Measurements from ENCODE around the gene EGFL7. TPM values are rescaled to one million over a fixed set of nuclear protein-coding genes. Genes with fewer than 3 reads are reported as not detected.
"Not testable (repeated sequence)": the region's sequence is repeated elsewhere in the genome, so short reads cannot be mapped to it uniquely, and the experiment has no call there.

EGFL7 gene
- total and polyA plus RNA-seq, 3 donors from 2014 or later, result 68.5 to 106 (median 101) TPM

DNA sequence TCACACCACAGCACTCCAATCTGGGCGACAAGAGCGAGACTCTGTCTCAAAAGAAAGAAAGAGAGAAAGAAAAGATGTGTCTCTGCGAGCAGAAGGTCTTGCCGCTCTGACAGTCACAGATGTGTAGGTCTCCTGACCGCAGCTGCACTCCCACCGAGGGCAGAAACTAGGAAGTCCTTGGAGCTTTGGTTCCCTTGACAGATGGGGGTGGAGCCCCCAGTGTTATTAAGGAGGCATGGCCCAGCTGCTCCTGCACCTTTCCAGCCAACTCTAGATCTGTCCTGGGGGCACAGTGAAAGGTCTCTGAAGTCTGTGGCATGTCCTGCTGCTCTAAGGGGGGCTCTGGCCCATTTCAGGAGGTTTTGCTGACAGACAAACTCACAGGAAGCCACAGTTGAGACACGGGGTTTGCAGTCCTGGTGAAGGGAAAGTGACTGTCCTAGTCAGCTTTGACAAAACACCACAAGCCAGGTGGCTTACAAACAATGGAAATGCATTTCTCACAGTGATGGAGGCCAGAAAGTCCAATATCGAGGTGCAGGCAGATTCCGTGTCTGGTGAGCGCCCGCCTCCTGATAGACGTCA lies 40.7 kb downstream of the EGFL7 start:
- no peaks in the 10 kb centered on the region for H3K4me1 ChIP-seq
- DNase-seq, result no peak
- no peaks in the 10 kb centered on the region for H3K27me3 ChIP-seq
- H3K4me3 ChIP-seq, result no peak overlapping the region
- 80 to 85% methylated on average over 12 of the region's 12 CpGs for WGBS, 2 donors
- no peaks in the 10 kb centered on the region for H3K36me3 ChIP-seq (ENCODE audit: low read depth, missing control alignments)
- H3K9me3 ChIP-seq, result no peaks in the 10 kb centered on the region
- H3K27ac ChIP-seq, result no peak overlapping the region
- TF ChIP-seq, protein P1, sequence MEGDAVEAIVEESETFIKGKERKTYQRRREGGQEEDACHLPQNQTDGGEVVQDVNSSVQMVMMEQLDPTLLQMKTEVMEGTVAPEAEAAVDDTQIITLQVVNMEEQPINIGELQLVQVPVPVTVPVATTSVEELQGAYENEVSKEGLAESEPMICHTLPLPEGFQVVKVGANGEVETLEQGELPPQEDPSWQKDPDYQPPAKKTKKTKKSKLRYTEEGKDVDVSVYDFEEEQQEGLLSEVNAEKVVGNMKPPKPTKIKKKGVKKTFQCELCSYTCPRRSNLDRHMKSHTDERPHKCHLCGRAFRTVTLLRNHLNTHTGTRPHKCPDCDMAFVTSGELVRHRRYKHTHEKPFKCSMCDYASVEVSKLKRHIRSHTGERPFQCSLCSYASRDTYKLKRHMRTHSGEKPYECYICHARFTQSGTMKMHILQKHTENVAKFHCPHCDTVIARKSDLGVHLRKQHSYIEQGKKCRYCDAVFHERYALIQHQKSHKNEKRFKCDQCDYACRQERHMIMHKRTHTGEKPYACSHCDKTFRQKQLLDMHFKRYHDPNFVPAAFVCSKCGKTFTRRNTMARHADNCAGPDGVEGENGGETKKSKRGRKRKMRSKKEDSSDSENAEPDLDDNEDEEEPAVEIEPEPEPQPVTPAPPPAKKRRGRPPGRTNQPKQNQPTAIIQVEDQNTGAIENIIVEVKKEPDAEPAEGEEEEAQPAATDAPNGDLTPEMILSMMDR (IDR thresholded peaks at IDR 0.05), result no peak
- no peak for TF ChIP-seq POLR2A (IDR thresholded peaks at IDR 0.05)
- intact Hi-C loops (cut with DNase I; ENCODE audit: low total_unique reads), result no loop called here

DNA sequence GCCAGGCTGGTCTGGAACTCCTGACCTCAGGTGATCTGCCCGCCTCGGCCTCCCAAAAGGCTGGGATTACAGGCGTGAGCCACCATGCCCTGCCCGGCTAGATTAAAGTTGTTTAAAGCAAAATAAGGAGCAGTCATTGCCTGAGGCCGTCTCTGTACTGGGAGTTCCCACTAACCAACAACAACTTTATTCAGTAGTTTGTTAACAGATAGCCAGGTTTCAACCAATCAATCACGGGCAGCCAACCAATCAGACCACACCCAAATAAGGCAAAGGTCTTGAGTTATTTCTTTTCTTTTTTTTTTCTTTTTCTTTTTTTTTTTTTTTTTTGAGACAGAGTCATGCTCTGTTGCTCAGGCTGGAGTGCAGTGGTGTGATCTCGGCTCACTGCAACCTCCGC lies 42.0 kb downstream of the EGFL7 start:
- H3K9me3 ChIP-seq; H3K36me3 ChIP-seq (ENCODE audit: low read depth, missing control alignments); H3K4me1 ChIP-seq; H3K27ac ChIP-seq; H3K4me3 ChIP-seq; H3K27me3 ChIP-seq; DNase-seq; intact Hi-C loops (cut with DNase I; ENCODE audit: low total_unique reads): not testable (repeated sequence)
- WGBS, 2 donors, result 91 to 94% methylated on average over 8 of the region's 8 CpGs

DNA sequence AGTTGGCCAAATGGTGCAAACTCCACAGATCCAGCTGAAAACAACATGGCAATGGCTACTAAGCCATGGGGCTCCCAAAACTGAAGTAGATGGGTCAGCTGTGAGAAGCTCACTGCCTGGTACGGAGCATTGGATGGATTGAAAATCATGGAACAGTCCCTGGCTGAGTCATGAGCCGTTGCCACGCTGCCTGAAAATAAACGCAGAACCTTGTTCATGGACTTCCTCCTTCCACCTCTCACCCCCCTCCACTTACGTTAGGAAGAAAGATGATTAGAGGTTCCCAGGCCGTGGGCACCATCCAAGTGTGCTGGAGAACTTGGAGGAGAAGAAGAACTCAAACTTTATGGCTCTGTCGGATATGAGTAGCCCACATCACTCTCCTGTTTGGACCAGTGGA lies 42.8 kb downstream of the EGFL7 start:
- H3K27ac ChIP-seq, result no peak overlapping the region
- intact Hi-C loops (cut with DNase I; ENCODE audit: low total_unique reads), result no loop called here
- WGBS, 2 donors, result 75 to 87% methylated on average over 7 of the region's 7 CpGs

DNA sequence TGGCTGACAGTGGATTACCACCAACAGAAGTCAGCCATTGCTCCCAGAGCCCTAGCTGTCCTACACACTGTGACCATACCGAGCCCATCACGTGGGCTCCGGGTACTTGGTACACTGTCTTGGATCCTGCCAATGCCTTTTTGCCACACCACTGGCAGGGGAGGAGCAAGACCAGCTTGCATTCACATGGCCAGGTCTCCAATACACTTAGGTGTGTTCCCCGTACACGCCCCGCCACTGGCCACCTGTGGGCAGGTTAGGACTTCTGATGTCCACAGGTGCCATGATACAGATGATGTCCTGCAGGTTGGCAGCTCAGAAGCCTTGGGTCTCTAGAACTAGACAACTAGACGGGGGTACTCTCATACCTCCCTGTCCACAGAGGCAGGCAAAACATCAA lies 44.3 kb downstream of the EGFL7 start:
- intact Hi-C loops (cut with DNase I; ENCODE audit: low total_unique reads), result no loop called here

More for the DNA sequence above, 42.8 kb downstream of the EGFL7 start:
- H3K27me3 ChIP-seq, result no peaks in the 10 kb centered on the region
- no peaks in the 10 kb centered on the region for H3K9me3 ChIP-seq
- TF ChIP-seq POLR2A (IDR thresholded peaks at IDR 0.05), result no peak
- TF ChIP-seq, protein P1 (IDR thresholded peaks at IDR 0.05), result no peak
- H3K4me3 ChIP-seq, result no peak overlapping the region
- no peaks in the 10 kb centered on the region for H3K36me3 ChIP-seq (ENCODE audit: low read depth, missing control alignments)
- no peak for DNase-seq
- no peaks in the 10 kb centered on the region for H3K4me1 ChIP-seq

DNA sequence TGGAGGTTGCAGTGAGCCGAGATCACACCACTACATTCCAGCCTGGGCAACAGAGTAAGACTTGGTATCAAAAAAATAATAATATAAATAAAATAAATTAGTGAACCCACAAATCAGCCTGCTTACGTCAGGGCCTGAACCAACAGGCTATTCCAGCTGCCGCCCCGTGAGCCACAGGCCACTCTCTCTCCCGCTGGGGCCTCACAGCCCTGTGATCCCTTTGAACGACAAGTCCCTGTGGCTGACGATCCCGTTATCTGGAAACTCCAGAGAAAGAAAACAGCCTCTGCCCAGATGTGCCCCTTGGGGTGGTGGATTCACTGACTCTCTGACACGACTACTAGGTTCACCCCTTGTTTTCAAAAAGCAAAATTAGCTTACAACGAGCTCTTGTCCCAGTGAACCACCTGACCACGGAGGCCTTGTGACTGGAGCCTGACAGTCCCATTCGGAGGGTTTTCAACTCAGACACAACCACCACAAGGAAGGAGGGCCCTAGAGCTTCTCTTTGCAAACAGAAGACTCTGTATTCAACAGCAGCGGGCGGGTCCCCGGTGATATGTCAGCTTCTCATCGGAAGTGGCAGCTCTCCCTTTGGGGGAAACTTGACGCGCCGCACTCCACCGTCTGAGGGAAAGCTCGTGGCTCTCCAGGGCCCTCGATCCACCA lies 45.3 kb downstream of the EGFL7 start:
- DNase-seq, result no peak
- Histone ChIP-seq H3K27ac (no peak overlapping the region), H3K9me3 (no peaks in the 10 kb centered on the region), H3K4me1 (peaks cover 11% of the 10 kb centered on the region), H3K27me3 (no peaks in the 10 kb centered on the region), H3K4me3 (no peak overlapping the region), H3K36me3 (ENCODE audit: low read depth, missing control alignments) (no peaks in the 10 kb centered on the region)
- TF ChIP-seq POLR2A (IDR thresholded peaks at IDR 0.05), result no peak
- TF ChIP-seq, protein P1 (IDR thresholded peaks at IDR 0.05), result no peak
- WGBS, 2 donors, result 83% methylated on average over 22 of the region's 22 CpGs
- intact Hi-C loops (cut with DNase I; ENCODE audit: low total_unique reads), result no loop called here

More for the DNA sequence above, 44.3 kb downstream of the EGFL7 start:
- no peak overlapping the region for H3K27ac ChIP-seq
- no peaks in the 10 kb centered on the region for H3K9me3 ChIP-seq
- H3K36me3 ChIP-seq (ENCODE audit: low read depth, missing control alignments), result no peaks in the 10 kb centered on the region
- no peak for DNase-seq
- no peak overlapping the region for H3K4me3 ChIP-seq
- no peaks in the 10 kb centered on the region for H3K27me3 ChIP-seq
- 92 to 95% methylated on average over 7 of the region's 7 CpGs for WGBS, 2 donors
- peaks cover 6% of the 10 kb centered on the region for H3K4me1 ChIP-seq
- TF ChIP-seq, protein P1 (IDR thresholded peaks at IDR 0.05), result no peak
- no peak for TF ChIP-seq POLR2A (IDR thresholded peaks at IDR 0.05)
